HepG2 (cell line): Measurements from ENCODE around the gene ZNF512B. TPM values are rescaled to one million over a fixed set of nuclear protein-coding genes. Genes with fewer than 3 reads are reported as not detected.
A peak's percentile ranks its signal among the peaks of the same experiment; 100 is the strongest.

Experiments used
- CBX2 ChIP-seq, 2 experiments: fragments of 200-600 bp in 1 of 2; sonication (generic); formaldehyde crosslinking in 1 of 2; IDR thresholded peaks; 2 replicates each; pipeline versions ENCODE4 v1.7.0 to v1.8.1; 2018 to 2022; ENCODE audit warnings: low read depth in 2 of 2, low read length in 1 of 2, mild to moderate bottlenecking in 1 of 2, missing genetic modification reagents in 1 of 2
- ESRRA ChIP-seq: sonication (generic); formaldehyde crosslinking; IDR thresholded peaks from 2 replicates; pipeline ENCODE4 v1.5.1; 2020; ENCODE audit warnings: mild to moderate bottlenecking, low read depth, missing genetic modification reagents
- HCFC1 ChIP-seq: fragments of 150-350 bp; IDR thresholded peaks from 2 replicates; pipeline ENCODE4 v1.6.1; 2014; ENCODE audit warnings: low read depth, low read length
- KDM5B ChIP-seq: sonication (generic); formaldehyde crosslinking; IDR thresholded peaks from 2 replicates; pipeline ENCODE4 v1.4.0; 2020; ENCODE audit warnings: missing genetic modification reagents, mild to moderate bottlenecking, borderline replicate concordance
- KLF15 ChIP-seq: sonication (generic); formaldehyde crosslinking; IDR thresholded peaks from 2 replicates; pipeline ENCODE4 v1.8.1; 2023; ENCODE audit warnings: borderline replicate concordance, mild to moderate bottlenecking, inconsistent platforms, missing genetic modification reagents, mixed read lengths
- NAIF1 ChIP-seq: sonication (generic); formaldehyde crosslinking; IDR thresholded peaks from 2 replicates; pipeline ENCODE4 v1.5.0; 2020; ENCODE audit warnings: mild to moderate bottlenecking, missing genetic modification reagents, borderline replicate concordance
- PHF5A ChIP-seq: IDR thresholded peaks from one replicate; pipeline ENCODE4 v1.6.1; 2018; ENCODE audit warnings: low read depth, missing genetic modification reagents; ENCODE audit not compliant: unreplicated experiment
- TBX3 ChIP-seq: fragments of 450-650 bp; IDR thresholded peaks from 2 replicates; pipeline ENCODE4 v1.6.1; 2017; ENCODE audit warnings: antibody characterized with exemption, mild to moderate bottlenecking, inconsistent platforms, borderline replicate concordance
- THAP11 ChIP-seq: IDR thresholded peaks from 2 replicates; pipeline ENCODE4 v1.6.1; 2016; ENCODE audit warnings: missing biosample characterization, missing genetic modification reagents
- ZNF337 ChIP-seq: sonication (generic); formaldehyde crosslinking; IDR thresholded peaks from 2 replicates; pipeline ENCODE4 v1.5.1; 2020; ENCODE audit warnings: missing genetic modification reagents, low read depth, mild to moderate bottlenecking, borderline replicate concordance
- polyA plus RNA-seq, 8 experiments: library from polyadenylated mRNA; depleted of rRNA in 3 of 8; stranded (reverse) in 7 of 8; unstranded in 1 of 8; fragments of >200 nt; fragmentation: Illumina TruSeq in 4 of 8; extraction: Trizol in 4 of 8; gene quantifications; 2 replicates each; pipeline versions ENCODE4 v1.2.1 to v1.2.3, GENCODE V29; 2011 to 2016; ENCODE audit warnings: low read depth in 4 of 8, missing spikeins in 1 of 8, mixed read lengths in 1 of 8; ENCODE audit not compliant: insufficient read depth in 1 of 8
- total RNA-seq, 5 experiments: library from RNA; depleted of rRNA; stranded (reverse); fragments of >200 nt; fragmentation: Illumina TruSeq; extraction: Trizol; gene quantifications; 2 replicates each; pipeline ENCODE4 v1.2.3, GENCODE V29; 2016; ENCODE audit warnings: low read depth in 1 of 5
- TF ChIP-seq, protein P1 (sequence below): sonication (generic); formaldehyde crosslinking; IDR thresholded peaks from 2 replicates; pipeline ENCODE4 v1.4.0; 2020; ENCODE audit warnings: mild to moderate bottlenecking, missing genetic modification reagents
- TF ChIP-seq, protein P2 (sequence below): sonication (generic); formaldehyde crosslinking; IDR thresholded peaks from 2 replicates; pipeline ENCODE4 v1.8.0; 2022; ENCODE audit warnings: missing genetic modification reagents, mild to moderate bottlenecking, moderate library complexity, borderline replicate concordance
- TF ChIP-seq, protein P3 (sequence below): sonication (generic); formaldehyde crosslinking; IDR thresholded peaks from 2 replicates; pipeline ENCODE4 v1.9.0; 2021; ENCODE audit warnings: missing genetic modification reagents, borderline replicate concordance

The ZNF512B gene
- total and polyA plus RNA-seq, 2 of the 13 experiments (the other 11 are each of a cell fraction or from before 2014, with no cell fraction given): 11.5 to 30.6 TPM

DNA sequence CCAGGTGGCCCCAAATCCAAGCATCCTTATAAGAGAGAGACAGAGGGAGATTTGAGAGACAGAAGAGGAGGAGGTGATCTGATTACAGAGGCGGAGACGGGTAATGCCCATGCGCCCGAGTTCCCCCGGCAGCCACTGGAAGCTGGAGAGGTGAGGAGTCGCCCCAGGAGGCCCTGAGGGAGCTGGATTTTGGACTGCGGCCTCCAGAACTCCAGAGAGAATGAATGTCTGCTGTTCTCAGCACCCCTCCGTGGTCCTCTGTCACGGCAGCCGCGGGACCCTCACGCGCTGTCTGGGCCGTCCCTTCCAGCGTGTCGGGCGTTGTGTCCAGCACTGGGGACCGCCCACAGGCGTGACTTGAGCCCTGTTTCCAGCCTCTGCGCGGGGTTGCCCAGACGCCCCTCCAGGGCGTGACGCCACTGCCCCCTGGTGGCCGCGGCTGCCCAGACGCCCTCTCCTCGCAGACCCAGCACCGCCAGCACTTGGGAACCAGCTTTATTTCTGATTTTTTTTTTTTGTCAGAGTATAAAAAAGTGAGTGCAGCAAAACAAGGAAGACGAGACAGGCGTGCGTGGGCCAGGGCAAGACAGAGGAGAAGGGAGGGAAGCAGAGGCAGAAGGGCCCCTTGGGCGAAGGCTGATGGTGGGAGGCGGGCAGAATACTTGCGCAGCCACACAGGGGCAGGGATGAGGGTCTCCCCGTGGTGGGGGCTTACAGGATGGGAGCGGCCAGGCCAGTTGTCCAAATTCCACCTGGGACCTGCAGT, 4.1 kb upstream of the ZNF512B start (continued):
- TF ChIP-seq, protein P1, sequence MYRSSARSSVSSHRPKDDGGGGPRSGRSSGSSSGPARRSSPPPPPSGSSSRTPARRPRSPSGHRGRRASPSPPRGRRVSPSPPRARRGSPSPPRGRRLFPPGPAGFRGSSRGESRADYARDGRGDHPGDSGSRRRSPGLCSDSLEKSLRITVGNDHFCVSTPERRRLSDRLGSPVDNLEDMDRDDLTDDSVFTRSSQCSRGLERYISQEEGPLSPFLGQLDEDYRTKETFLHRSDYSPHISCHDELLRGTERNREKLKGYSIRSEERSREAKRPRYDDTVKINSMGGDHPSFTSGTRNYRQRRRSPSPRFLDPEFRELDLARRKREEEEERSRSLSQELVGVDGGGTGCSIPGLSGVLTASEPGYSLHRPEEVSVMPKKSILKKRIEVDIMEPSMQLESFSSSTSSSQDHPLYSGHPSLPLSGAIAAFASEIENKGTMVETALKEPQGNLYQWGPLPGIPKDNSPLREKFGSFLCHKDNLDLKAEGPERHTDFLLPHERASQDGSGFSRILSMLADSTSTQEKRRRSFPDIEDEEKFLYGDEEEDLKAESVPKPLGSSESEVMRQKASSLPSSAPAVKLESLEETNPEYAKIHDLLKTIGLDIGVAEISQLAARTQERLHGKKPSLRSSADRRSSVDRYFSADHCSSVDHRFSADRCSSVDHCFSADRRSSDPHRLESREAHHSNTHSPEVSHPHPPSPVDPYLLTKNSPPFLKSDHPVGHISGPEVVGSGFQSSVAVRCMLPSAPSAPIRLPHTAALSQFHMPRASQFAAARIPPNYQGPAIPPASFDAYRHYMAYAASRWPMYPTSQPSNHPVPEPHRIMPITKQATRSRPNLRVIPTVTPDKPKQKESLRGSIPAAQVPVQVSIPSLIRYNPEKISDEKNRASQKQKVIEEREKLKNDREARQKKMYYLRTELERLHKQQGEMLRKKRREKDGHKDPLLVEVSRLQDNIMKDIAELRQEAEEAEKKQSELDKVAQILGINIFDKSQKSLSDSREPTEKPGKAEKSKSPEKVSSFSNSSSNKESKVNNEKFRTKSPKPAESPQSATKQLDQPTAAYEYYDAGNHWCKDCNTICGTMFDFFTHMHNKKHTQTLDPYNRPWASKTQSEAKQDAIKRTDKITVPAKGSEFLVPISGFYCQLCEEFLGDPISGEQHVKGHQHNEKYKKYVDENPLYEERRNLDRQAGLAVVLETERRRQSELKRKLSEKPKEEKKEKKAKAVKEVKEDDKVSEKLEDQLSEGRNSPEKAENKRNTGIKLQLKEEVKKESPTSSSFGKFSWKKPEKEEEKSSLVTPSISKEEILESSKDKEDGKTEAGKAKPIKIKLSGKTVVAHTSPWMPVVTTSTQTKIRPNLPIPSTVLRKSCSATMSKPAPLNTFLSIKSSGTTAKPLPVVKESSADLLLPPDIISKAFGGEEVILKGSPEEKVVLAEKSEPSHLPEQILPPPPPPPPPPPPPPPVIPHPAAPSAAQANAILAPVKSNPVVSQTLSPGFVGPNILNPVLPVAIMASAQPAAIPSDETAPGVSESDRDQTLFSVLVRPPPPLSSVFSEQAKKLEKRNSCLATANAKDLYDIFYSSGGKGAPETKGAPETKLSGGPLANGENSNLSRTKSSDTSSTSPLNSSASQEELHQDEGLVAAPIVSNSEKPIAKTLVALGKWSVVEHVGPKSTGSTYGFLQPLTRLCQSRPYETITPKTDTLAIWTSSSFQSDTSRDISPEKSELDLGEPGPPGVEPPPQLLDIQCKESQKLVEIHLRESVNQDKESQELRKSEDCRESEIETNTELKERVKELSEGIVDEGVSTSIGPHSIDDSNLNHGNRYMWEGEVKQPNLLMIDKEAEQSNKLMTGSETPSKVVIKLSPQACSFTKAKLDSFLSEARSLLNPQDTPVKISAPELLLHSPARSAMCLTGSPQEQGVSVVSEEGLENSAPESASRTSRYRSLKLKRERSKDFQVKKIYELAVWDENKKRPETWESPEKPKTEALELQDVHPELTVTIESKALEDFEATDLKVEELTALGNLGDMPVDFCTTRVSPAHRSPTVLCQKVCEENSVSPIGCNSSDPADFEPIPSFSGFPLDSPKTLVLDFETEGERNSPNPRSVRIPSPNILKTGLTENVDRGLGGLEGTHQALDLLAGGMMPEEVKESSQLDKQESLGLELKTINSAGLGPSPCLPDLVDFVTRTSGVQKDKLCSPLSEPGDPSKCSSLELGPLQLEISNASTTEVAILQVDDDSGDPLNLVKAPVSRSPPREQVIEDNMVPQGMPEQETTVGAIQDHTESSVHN (CRISPR knock-in tag): peak; percentile 98
- TF ChIP-seq THAP11 (peak; percentile 87), TBX3 (no peak), KDM5B (CRISPR knock-in tag) (peak; percentile 82; the same call in 1 of the 2 replicates), CBX2 (IDR thresholded peaks at IDR 0.05; ENCODE audit: low read depth, low read length) (no peak), CBX2 (CRISPR knock-in tag; IDR thresholded peaks at IDR 0.05; ENCODE audit: low read depth) (no peak), KLF15 (CRISPR knock-in tag) (peak; percentile 90), ESRRA (CRISPR knock-in tag) (peak; percentile 75), PHF5A (CRISPR knock-in tag) (peak; percentile 61), ZNF337 (no peak), HCFC1 (no peak), NAIF1 (CRISPR knock-in tag) (0 out of 2 replicates have a peak, but pooled peaks have one; percentile 57)
- TF ChIP-seq, protein P2, sequence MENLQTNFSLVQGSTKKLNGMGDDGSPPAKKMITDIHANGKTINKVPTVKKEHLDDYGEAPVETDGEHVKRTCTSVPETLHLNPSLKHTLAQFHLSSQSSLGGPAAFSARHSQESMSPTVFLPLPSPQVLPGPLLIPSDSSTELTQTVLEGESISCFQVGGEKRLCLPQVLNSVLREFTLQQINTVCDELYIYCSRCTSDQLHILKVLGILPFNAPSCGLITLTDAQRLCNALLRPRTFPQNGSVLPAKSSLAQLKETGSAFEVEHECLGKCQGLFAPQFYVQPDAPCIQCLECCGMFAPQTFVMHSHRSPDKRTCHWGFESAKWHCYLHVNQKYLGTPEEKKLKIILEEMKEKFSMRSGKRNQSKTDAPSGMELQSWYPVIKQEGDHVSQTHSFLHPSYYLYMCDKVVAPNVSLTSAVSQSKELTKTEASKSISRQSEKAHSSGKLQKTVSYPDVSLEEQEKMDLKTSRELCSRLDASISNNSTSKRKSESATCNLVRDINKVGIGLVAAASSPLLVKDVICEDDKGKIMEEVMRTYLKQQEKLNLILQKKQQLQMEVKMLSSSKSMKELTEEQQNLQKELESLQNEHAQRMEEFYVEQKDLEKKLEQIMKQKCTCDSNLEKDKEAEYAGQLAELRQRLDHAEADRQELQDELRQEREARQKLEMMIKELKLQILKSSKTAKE (CRISPR knock-in tag): 0 out of 2 replicates have a peak, but pooled peaks have one; percentile 28
- TF ChIP-seq, protein P3, sequence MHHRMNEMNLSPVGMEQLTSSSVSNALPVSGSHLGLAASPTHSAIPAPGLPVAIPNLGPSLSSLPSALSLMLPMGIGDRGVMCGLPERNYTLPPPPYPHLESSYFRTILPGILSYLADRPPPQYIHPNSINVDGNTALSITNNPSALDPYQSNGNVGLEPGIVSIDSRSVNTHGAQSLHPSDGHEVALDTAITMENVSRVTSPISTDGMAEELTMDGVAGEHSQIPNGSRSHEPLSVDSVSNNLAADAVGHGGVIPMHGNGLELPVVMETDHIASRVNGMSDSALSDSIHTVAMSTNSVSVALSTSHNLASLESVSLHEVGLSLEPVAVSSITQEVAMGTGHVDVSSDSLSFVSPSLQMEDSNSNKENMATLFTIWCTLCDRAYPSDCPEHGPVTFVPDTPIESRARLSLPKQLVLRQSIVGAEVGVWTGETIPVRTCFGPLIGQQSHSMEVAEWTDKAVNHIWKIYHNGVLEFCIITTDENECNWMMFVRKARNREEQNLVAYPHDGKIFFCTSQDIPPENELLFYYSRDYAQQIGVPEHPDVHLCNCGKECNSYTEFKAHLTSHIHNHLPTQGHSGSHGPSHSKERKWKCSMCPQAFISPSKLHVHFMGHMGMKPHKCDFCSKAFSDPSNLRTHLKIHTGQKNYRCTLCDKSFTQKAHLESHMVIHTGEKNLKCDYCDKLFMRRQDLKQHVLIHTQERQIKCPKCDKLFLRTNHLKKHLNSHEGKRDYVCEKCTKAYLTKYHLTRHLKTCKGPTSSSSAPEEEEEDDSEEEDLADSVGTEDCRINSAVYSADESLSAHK (CRISPR knock-in tag): 0 out of 2 replicates have a peak, but pooled peaks have one; percentile 36
